Calu3 (cell line): Measurements from ENCODE around the gene SLC22A31. TPM values are rescaled to one million over a fixed set of nuclear protein-coding genes. Genes with fewer than 3 reads are reported as not detected.
A peak's percentile ranks its signal among the peaks of the same experiment; 100 is the strongest.

Source experiments
- BruUV-seq: library from RNA; stranded (reverse); fragments of 400-500 nt; replicated peaks from 2 replicates; lab custom pipeline; 2021; lab: Mats Ljungman, UMichigan
- CTCF ChIA-PET: fragments of 300-600 bp; sonication (Branson Sonifier 250); formaldehyde crosslinking; loops from one replicate; lab custom pipeline; 2022; ENCODE audit warnings: antibody characterized with exemption; lab: Charles Lee
- DNase-seq: peaks from one replicate; pipeline ENCODE4 v3.0.0; 2022
- H3K27ac Mint-ChIP-seq: one replicate; pipeline ENCODE4 v1.8.0; 2022; ENCODE audit warnings: mixed read lengths; ENCODE audit not compliant: unreplicated experiment
- H3K27me3 Mint-ChIP-seq: one replicate; pipeline ENCODE4 v1.8.0; 2022; ENCODE audit warnings: mixed read lengths; ENCODE audit not compliant: unreplicated experiment
- H3K36me3 Mint-ChIP-seq: one replicate; pipeline ENCODE4 v1.8.0; 2022; ENCODE audit warnings: mild to moderate bottlenecking, moderate library complexity, mixed read lengths; ENCODE audit not compliant: insufficient read depth, unreplicated experiment
- H3K4me1 Mint-ChIP-seq: one replicate; pipeline ENCODE4 v1.8.0; 2022; ENCODE audit warnings: mild to moderate bottlenecking, low read depth, mixed read lengths; ENCODE audit not compliant: unreplicated experiment
- H3K4me3 Mint-ChIP-seq: one replicate; pipeline ENCODE4 v1.8.0; 2022; ENCODE audit warnings: mild to moderate bottlenecking, low read depth, moderate library complexity, mixed read lengths; ENCODE audit not compliant: unreplicated experiment
- H3K9me3 Mint-ChIP-seq: one replicate; pipeline ENCODE4 v1.8.0; 2022; ENCODE audit warnings: low read depth, mixed read lengths; ENCODE audit not compliant: unreplicated experiment
- intact Hi-C: fragments of 100-400 bp; cut with micrococcal nuclease; formaldehyde crosslinking; loops from one replicate; pipeline ENCODE4 v1.10.0; 2022; ENCODE audit not compliant: unreplicated experiment
- total RNA-seq: library from RNA; stranded (reverse); gene quantifications from 2 replicates; pipeline ENCODE4 v1.2.3, GENCODE V29; 2022
- TF ChIP-seq, protein P1 (sequence below): fragments of 200-600 bp; IDR thresholded peaks from one replicate; pipeline ENCODE4 v1.8.0; 2022; ENCODE audit warnings: antibody characterized with exemption; ENCODE audit not compliant: unreplicated experiment

SLC22A31 gene
- total RNA-seq, 1 experiment from 2014 or later: 0.52 TPM

DNA sequence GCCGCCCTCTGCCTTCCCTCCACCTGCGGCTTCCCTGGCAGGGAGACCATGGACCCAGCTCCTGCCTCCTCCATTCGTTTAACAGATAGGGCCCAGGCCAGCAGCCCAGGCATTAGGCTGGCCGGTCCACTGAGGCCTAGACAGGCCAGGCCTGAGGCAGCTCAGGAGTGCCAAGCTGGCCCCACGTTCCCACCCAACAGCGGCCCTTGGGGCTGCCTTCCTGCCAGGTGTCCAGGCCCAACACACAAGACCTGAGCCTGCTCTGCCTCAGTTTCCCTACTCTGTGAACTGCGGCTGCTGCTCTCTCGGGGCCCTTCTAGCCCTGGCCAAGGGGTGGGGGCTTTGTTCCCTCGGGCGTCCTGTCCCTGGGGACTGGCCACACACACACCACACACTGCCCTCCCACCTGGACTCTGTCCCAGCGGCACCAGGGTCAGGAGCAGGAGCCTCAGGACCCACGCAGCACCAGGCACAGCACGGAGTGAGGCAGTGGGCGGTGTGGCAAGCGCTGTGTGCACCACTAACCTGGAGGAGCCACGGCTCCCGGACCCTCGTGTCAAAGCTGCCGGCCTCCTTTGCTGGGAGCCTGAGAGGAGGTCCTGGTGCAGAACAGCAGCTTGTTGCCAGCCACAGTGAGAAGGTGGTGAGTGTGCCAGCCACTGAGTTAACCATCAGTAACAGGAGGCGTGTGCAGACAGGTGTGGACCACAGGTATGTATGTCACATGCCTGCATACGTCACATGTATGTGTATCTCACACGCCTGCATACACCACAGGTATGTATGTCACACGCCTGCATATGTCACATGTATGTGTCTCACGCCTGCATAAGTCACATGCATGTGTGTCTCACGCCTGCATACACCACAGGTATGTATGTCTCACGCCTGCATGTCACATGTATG lies 43.3 kb downstream of the SLC22A31 start:
- DNase-seq: no peak
- H3K36me3 Mint-ChIP-seq: peaks cover 43% of the 10 kb centered on the region
- H3K9me3 Mint-ChIP-seq: no peaks in the 10 kb centered on the region
- CTCF ChIA-PET: no interaction called here
- H3K4me1 Mint-ChIP-seq: peaks cover 6% of the 10 kb centered on the region
- H3K27ac Mint-ChIP-seq: peak overlapping the region; percentile 45
- H3K4me3 Mint-ChIP-seq: no peak overlapping the region
- TF ChIP-seq, protein P1, sequence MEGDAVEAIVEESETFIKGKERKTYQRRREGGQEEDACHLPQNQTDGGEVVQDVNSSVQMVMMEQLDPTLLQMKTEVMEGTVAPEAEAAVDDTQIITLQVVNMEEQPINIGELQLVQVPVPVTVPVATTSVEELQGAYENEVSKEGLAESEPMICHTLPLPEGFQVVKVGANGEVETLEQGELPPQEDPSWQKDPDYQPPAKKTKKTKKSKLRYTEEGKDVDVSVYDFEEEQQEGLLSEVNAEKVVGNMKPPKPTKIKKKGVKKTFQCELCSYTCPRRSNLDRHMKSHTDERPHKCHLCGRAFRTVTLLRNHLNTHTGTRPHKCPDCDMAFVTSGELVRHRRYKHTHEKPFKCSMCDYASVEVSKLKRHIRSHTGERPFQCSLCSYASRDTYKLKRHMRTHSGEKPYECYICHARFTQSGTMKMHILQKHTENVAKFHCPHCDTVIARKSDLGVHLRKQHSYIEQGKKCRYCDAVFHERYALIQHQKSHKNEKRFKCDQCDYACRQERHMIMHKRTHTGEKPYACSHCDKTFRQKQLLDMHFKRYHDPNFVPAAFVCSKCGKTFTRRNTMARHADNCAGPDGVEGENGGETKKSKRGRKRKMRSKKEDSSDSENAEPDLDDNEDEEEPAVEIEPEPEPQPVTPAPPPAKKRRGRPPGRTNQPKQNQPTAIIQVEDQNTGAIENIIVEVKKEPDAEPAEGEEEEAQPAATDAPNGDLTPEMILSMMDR: no peak
- intact Hi-C loops: no loop called here
- BruUV-seq: no TSS peak
- H3K27me3 Mint-ChIP-seq: peaks cover 36% of the 10 kb centered on the region

DNA sequence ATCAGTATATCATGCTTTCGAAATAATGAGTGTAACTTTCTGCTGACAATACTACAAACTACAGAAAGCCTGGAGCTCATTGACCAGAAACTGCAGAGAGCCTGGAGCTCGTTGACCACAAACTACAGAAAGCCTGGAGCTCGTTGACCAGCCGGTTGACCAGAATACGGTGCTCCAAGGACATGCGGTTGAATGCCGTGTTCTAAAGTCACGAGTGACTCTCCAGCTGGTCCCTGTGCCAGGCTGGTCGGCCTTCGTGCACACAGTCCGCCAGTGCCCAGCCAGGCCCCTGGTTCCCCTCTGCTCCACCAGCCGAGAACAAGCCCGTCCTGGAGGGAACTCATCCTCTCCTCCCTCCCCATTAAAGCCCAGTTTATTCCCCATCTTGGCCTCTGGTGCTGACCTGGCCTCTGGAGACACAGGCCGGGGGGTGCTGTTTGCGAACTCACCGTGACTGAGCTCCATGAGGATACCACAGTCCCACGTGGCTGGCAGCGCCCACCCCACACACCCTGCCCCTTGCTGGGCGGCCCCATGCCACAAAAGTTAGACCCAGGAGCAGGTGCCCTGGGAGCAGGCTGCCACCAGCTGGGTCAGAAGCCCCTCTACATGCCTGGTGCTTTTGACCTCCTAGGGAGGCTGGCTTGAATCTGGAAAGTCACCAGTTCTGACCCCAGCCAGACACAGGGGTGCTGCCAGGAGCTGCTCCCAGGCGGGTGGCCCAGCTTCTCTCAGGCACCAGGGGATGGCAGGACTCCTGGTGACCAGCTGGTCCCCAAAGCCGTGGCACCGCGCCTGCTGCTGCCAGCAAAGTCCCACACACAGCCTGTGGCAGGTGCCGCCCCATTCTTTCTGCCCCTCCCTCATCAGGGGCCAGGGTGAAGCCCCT lies 44.2 kb downstream of the SLC22A31 start:
- peaks cover 6% of the 10 kb centered on the region for H3K4me1 Mint-ChIP-seq
- intact Hi-C loops: no loop called here
- peaks cover 32% of the 10 kb centered on the region for H3K27me3 Mint-ChIP-seq
- H3K4me3 Mint-ChIP-seq: no peak overlapping the region
- no peaks in the 10 kb centered on the region for H3K9me3 Mint-ChIP-seq
- H3K27ac Mint-ChIP-seq: peak overlapping the region; percentile 45
- TF ChIP-seq, protein P1: no peak
- BruUV-seq: TSS peak; percentile 42
- DNase-seq: no peak
- CTCF ChIA-PET: interaction anchor here (0.9 kb wide), 1 partner anchor 103 kb away, joined by 3 read pairs; no protein-coding TSS in a partner anchor
- peaks cover 47% of the 10 kb centered on the region for H3K36me3 Mint-ChIP-seq

DNA sequence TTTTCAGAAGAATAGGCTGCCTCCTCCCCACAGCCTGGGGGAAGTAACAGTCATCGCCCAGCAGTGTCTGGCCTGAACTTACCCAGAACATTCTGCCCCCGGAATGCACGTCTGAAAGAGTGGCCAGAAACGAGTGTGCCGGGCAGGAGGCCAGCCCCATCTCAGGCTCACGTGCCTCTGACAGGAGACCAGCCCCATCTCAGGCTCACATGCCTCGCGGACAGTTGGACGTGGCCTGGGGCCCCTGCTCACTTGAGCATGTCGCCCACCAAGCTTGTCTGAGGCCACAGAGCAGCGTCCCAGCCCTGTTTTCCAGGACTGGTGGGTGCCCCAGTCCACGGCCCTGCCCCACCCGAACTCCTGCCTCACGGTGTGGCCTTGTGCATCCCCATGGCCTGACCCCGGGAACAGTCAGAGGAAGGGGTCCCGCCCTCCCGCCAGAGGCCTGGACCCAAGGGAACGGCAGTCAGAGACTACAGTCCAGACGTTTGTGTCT lies 45.1 kb downstream of the SLC22A31 start:
- H3K27ac Mint-ChIP-seq: peak overlapping the region; percentile 45
- peaks cover 6% of the 10 kb centered on the region for H3K4me1 Mint-ChIP-seq
- H3K36me3 Mint-ChIP-seq: peaks cover 54% of the 10 kb centered on the region
- H3K9me3 Mint-ChIP-seq: no peaks in the 10 kb centered on the region
- TF ChIP-seq, protein P1: no peak
- intact Hi-C loops: no loop called here
- no peak for DNase-seq
- CTCF ChIA-PET: no interaction called here
- no TSS peak for BruUV-seq
- peaks cover 32% of the 10 kb centered on the region for H3K27me3 Mint-ChIP-seq
- no peak overlapping the region for H3K4me3 Mint-ChIP-seq
